ENCODE measurements around the gene PAFAH1B2. TPM values are rescaled to one million over a fixed set of nuclear protein-coding genes. Genes with fewer than 3 reads are reported as not detected.

Gene PAFAH1B2
- total RNA-seq, 2 experiments from 2014 or later = 50.0 to 50.2 TPM

- POLR2A ChIA-PET = interaction anchor here (0.8 to 1.4 kb wide), 2 partner anchors 16 to 17 kb away, joined by 3 to 4 read pairs; partner anchors contain the start of gene SIDT2
- no peak overlapping the region for H3K27ac Mint-ChIP-seq
- H3K4me1 Mint-ChIP-seq (ENCODE audit: low read depth) = no peaks in the 10 kb centered on the region
- H3K4me3 Mint-ChIP-seq = no peak overlapping the region
- no peak for DNase-seq
- no peak for TF ChIP-seq CTCF (IDR thresholded peaks at IDR 0.05)
- H3K27me3 Mint-ChIP-seq = no peaks in the 10 kb centered on the region
- H3K36me3 Mint-ChIP-seq (ENCODE audit: low read depth) = no peaks in the 10 kb centered on the region
- ATAC-seq = no peak
- intact Hi-C loops (cut with micrococcal nuclease) = no loop called here
- CTCF ChIA-PET = interaction anchor here (0.8 to 1.4 kb wide), 3 partner anchors 14 to 32 kb away, joined by 3 read pairs; no protein-coding TSS in a partner anchor
- no peaks in the 10 kb centered on the region for H3K9me3 Mint-ChIP-seq
These were observed 51.2 kb downstream of the PAFAH1B2 start for GRCh38 chr11:117195258-117195657.

- Mint-ChIP-seq H3K27ac (no peak overlapping the region), H3K9me3 (no peaks in the 10 kb centered on the region)
These were observed 51.7 kb downstream of the PAFAH1B2 start for GRCh38 chr11:117195761-117196160.

GRCh38 chr11:117197006-117197405 is 52.9 kb downstream of the PAFAH1B2 start:
- CTCF ChIA-PET = interaction anchor here (0.6 to 1.6 kb wide), 5 partner anchors 14 to 29 kb away, joined by 3 to 6 read pairs (median 3); no protein-coding TSS in a partner anchor
- no peak for TF ChIP-seq CTCF (IDR thresholded peaks at IDR 0.05)
- POLR2A ChIA-PET = interaction anchor here (1.0 kb wide), 1 partner anchor 14 kb away, joined by 5 read pairs; no protein-coding TSS in a partner anchor
- Mint-ChIP-seq H3K27me3 (no peaks in the 10 kb centered on the region), H3K4me1 (ENCODE audit: low read depth) (no peaks in the 10 kb centered on the region), H3K36me3 (ENCODE audit: low read depth) (no peaks in the 10 kb centered on the region), H3K9me3 (no peaks in the 10 kb centered on the region), H3K4me3 (no peak overlapping the region), H3K27ac (no peak overlapping the region)
- ATAC-seq (no peak), DNase-seq (no peak)
- intact Hi-C loops (cut with micrococcal nuclease) = no loop called here

More at GRCh38 chr11:117195761-117196160, 51.7 kb downstream of the PAFAH1B2 start:
- ChIA-PET CTCF (interaction anchor here (0.8 to 1.4 kb wide), 2 partner anchors 15 to 31 kb away, joined by 3 read pairs; no protein-coding TSS in a partner anchor), POLR2A (interaction anchor here (0.8 to 1.4 kb wide), 2 partner anchors 16 to 18 kb away, joined by 3 to 4 read pairs; partner anchors contain the start of gene SIDT2)
- H3K4me3 Mint-ChIP-seq = no peak overlapping the region
- intact Hi-C loops (cut with micrococcal nuclease) = no loop called here
- H3K4me1 Mint-ChIP-seq (ENCODE audit: low read depth) = no peaks in the 10 kb centered on the region
- no peaks in the 10 kb centered on the region for H3K36me3 Mint-ChIP-seq (ENCODE audit: low read depth)
- DNase-seq = no peak
- no peaks in the 10 kb centered on the region for H3K27me3 Mint-ChIP-seq
- no peak for TF ChIP-seq CTCF (IDR thresholded peaks at IDR 0.05)
- no peak for ATAC-seq

- intact Hi-C loops (cut with micrococcal nuclease) = no loop called here
- CTCF ChIA-PET = interaction anchor here (0.9 to 1.6 kb wide), 4 partner anchors 14 to 29 kb away, joined by 3 to 6 read pairs (median 3); no protein-coding TSS in a partner anchor
These were observed 53.7 kb downstream of the PAFAH1B2 start for GRCh38 chr11:117197516-117198456.

More at GRCh38 chr11:117197516-117198456, 53.7 kb downstream of the PAFAH1B2 start:
- Mint-ChIP-seq H3K27ac (no peak overlapping the region), H3K27me3 (no peaks in the 10 kb centered on the region), H3K4me1 (ENCODE audit: low read depth) (no peaks in the 10 kb centered on the region), H3K9me3 (no peaks in the 10 kb centered on the region), H3K4me3 (no peak overlapping the region), H3K36me3 (ENCODE audit: low read depth) (no peaks in the 10 kb centered on the region)
- DNase-seq (no peak), ATAC-seq (peak; percentile 28)
- POLR2A ChIA-PET = interaction anchor here (1.0 to 1.2 kb wide), 2 partner anchors 15 to 33 kb away, joined by 3 to 5 read pairs; no protein-coding TSS in a partner anchor
- TF ChIP-seq CTCF (IDR thresholded peaks at IDR 0.05) = peak; percentile 18

All from activated CD8-positive, alpha-beta T cell treated with anti-CD3 and anti-CD28 coated beads for 36 hours (primary cell).